DND-41 (cell line): ENCODE data around the gene SEMA4G.

ENCODE experiments used
- EZH2 ChIP-seq: IDR thresholded peaks from 3 replicates; pipeline ENCODE4 v1.6.1; 2012; ENCODE audit warnings: borderline replicate concordance, low read depth, mild to moderate bottlenecking, moderate library complexity, low read length, inconsistent platforms; ENCODE audit not compliant: severe bottlenecking
- TF ChIP-seq, protein P1 (sequence below): IDR thresholded peaks from 2 replicates; pipeline ENCODE4 v1.5.1; 2012; ENCODE audit warnings: borderline replicate concordance, low read length, moderate library complexity, mild to moderate bottlenecking; ENCODE audit not compliant: poor library complexity, severe bottlenecking; ENCODE audit errors: extremely low read depth

DNA sequence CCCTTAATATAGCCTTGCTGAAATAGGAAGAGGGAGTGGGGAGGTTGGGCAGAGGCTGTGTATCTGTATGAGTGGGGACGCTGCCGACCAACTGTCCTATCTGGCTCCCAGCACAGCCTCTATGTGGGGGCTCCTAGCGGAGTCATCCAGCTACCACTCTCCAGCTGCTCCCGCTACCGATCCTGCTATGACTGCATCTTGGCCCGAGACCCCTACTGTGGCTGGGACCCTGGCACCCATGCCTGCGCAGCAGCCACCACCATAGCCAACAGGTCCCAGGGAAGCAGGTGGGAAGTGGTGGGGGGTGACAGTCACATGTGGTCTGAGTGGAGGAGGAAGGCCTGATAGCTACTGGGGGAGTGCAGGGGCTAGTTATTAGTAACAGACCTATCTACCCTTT, 11.4 kb downstream of the SEMA4G start:
- TF ChIP-seq, protein P1, sequence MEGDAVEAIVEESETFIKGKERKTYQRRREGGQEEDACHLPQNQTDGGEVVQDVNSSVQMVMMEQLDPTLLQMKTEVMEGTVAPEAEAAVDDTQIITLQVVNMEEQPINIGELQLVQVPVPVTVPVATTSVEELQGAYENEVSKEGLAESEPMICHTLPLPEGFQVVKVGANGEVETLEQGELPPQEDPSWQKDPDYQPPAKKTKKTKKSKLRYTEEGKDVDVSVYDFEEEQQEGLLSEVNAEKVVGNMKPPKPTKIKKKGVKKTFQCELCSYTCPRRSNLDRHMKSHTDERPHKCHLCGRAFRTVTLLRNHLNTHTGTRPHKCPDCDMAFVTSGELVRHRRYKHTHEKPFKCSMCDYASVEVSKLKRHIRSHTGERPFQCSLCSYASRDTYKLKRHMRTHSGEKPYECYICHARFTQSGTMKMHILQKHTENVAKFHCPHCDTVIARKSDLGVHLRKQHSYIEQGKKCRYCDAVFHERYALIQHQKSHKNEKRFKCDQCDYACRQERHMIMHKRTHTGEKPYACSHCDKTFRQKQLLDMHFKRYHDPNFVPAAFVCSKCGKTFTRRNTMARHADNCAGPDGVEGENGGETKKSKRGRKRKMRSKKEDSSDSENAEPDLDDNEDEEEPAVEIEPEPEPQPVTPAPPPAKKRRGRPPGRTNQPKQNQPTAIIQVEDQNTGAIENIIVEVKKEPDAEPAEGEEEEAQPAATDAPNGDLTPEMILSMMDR = no peak
- no peak for TF ChIP-seq EZH2
